Right cardiac atrium (tissue), 5 donors: Measurements from ENCODE around the gene TMEM145. TPM values are rescaled to one million over a fixed set of nuclear protein-coding genes. Genes with fewer than 3 reads are reported as not detected.
"Not testable (repeated sequence)": the region's sequence is repeated elsewhere in the genome, so short reads cannot be mapped to it uniquely, and the experiment has no call there.

Experiments used
- ATAC-seq, 2 donors: fragments of 200-7000 bp; cut with Tn5 transposase; one replicate each; pipeline versions ENCODE4 v1.8.0 to v1.9.1; 2020; ENCODE audit warnings: moderate library complexity in 2 of 2, mild to moderate bottlenecking in 1 of 2
- DNase-seq, 3 donors: peaks; one replicate each; pipeline ENCODE4 v3.0.0-alpha.2; 2020
- H3K27ac ChIP-seq: one replicate; pipeline ENCODE4 v1.5.1; 2013; ENCODE audit warnings: mild to moderate bottlenecking, low read length, control low read depth, moderate library complexity
- H3K27me3 ChIP-seq: one replicate; pipeline ENCODE4 v1.6.1; 2013; ENCODE audit not compliant: control insufficient read depth, insufficient read depth
- H3K4me1 ChIP-seq: one replicate; pipeline ENCODE4 v1.6.1; 2013; ENCODE audit warnings: low read length; ENCODE audit not compliant: control insufficient read depth, insufficient read depth
- H3K4me3 ChIP-seq: one replicate; pipeline ENCODE4 v1.5.1; 2013; ENCODE audit warnings: low read length, control low read depth
- H3K9me3 ChIP-seq: one replicate; pipeline ENCODE4 v1.6.1; 2013; ENCODE audit warnings: low read length; ENCODE audit not compliant: control insufficient read depth
- WGBS: extraction: QIAGEN DNeasy Blood & Tissue Kit; methylation state at CpG from one replicate; pipeline ENCODE4 v1.1.7; 2013; 5-methylcytosine and 5-hydroxymethylcytosine counted together
- intact Hi-C, 4 donors: fragments of 100-400 bp; cut with DNase I; formaldehyde crosslinking; loops; one replicate each; pipeline versions ENCODE4 v1.11.0 to v1.14.0; 2022 to 2023
- polyA plus RNA-seq: library from polyadenylated mRNA; stranded (reverse); fragments of 200-250 nt; gene quantifications from one replicate; pipeline ENCODE4 v1.2.3, GENCODE V29; 2013
- total RNA-seq, 4 donors: library from RNA; stranded (reverse); fragmentation: NEBNext Ultra II Directional; extraction: Animal tissue kit (Norgen Biotek cat#: 25700); gene quantifications; one replicate each; pipeline ENCODE4 v1.2.1, GENCODE V29; 2021
- donor health status: healthy with polysubstance abuse.
- donor health status: DM: no; HTN: yes; CAD: no.
- donor health status: DM: no; HTN: no; CAD: no.
- donor health status: DM: no; HTN: yes; CAD: no; lungs with severe emphysema.
- donor health status: DM: yes; HTN: yes; CAD: no.

TMEM145 gene
- total and polyA plus RNA-seq, 5 donors = 0.41 to 1.6 (median 1.0) TPM

DNA sequence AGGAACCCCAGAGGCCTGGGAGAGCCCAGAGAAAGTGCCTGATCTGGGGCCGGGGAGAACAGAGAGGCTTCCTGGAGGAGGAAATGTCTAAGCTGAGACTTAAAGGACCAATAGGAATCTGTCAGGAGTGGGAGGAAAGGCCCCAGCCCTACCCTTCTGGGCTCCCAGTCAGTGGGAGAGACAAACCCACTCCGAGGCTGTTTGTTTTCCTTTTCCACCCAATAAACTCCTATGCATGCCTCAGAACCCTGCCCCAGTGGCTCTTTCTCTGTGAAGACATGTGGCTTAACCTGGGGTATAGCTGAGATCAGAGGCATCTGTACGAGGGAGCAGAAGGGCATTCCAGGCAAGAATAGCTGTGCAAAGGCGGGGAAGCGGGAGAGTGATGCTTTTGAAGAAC lies 14.3 kb downstream of the TMEM145 start:
- Histone ChIP-seq H3K27me3 (no peaks in the 10 kb centered on the region), H3K27ac (no peak overlapping the region), H3K4me3 (no peak overlapping the region), H3K4me1 (no peaks in the 10 kb centered on the region), H3K9me3 (no peaks in the 10 kb centered on the region)
- ATAC-seq (no peak), DNase-seq (peak in 1 of 3 donors; percentile 5)
- WGBS = 85% methylated on average over 5 of the region's 5 CpGs
- intact Hi-C loops = loop anchor here in 1 of 4 donors (5.0 kb wide), 1 partner anchor 195 kb away; the partner anchor contains the start of gene POU2F2

DNA sequence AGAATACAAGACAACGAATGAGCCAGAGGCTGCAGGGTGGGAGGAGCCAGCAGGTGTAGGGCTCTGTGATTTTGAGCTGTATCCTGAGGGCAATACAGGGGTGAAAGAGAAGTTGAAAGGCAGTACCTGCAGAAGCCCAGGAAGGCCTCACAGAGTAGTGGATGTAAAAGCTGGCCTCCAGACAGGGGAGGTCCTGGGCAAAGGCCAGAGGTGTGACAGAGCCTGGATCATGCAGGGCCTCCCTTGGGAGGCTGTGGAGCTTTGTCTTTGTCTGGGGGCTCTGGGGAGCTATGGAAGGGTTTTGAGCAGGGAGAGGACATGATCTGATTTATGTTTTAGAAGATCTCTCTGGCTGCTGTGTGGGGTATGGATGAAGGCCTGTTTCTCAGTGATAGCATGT lies 15.0 kb downstream of the TMEM145 start:
- intact Hi-C loops = loop anchor here in 1 of 4 donors (5.0 kb wide), 1 partner anchor 196 kb away; the partner anchor contains the start of gene POU2F2
- Histone ChIP-seq H3K27ac (no peak overlapping the region), H3K4me1 (no peaks in the 10 kb centered on the region), H3K9me3 (no peaks in the 10 kb centered on the region), H3K27me3 (no peaks in the 10 kb centered on the region), H3K4me3 (no peak overlapping the region)
- DNase-seq (peak in 1 of 3 donors; percentile 5), ATAC-seq (no peak)
- WGBS = 69% methylated on average over 1 of the region's 1 CpG

DNA sequence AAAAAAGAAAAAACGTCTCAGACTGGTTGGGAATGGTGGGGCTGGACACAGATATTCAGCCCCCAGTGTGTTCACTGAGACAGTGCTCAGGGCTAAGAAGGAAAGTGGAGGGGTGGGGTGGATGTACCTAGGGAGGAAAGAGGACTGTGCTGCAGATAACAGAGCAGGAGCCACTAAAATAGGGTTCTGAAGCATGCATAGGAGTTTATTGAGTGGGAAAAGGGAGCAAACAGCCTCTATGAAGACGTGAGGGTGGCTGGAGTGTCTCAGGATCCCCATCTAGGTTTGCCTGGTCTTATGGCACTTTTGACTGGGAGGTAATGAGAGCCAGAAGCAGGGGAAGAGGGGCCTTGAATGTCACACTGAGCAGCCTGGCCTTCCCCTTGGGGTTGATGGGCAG lies 15.7 kb downstream of the TMEM145 start:
- H3K4me3 ChIP-seq = no peak overlapping the region
- DNase-seq (peak in 1 of 3 donors; percentile 9), ATAC-seq (no peak)
- H3K27me3 ChIP-seq = no peaks in the 10 kb centered on the region
- H3K9me3 ChIP-seq = no peaks in the 10 kb centered on the region
- WGBS = 67% methylated on average over 2 of the region's 2 CpGs
- H3K4me1 ChIP-seq = no peaks in the 10 kb centered on the region
- intact Hi-C loops = loop anchor here in 1 of 4 donors (5.0 kb wide), 1 partner anchor 197 kb away; the partner anchor contains the start of gene POU2F2
- H3K27ac ChIP-seq = no peak overlapping the region

DNA sequence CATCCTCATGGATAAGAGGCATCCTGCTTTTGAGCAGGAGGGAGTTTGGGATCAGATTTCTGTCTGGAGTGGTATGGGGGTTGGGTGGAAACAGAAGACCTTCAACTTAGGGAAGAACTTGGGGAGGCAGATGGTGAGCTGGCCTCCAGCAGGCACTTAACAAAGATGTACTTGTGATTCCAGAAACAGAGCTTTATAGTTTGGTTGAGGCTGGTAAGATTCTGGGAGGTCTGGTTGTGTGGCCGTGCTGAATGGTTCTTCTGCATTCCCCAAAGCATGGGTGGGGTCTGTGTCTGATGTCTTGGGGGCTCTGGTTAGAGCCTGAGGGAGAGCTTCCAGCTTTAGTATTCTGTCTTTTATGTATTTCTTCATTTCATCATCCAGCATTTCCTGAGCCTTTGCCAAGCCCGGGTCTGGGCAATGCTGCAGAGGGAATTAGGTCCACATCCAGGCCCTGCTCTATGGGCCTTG lies 17.2 kb downstream of the TMEM145 start:
- ATAC-seq (no peak), DNase-seq (peak in 1 of 3 donors; percentile 37)
- Histone ChIP-seq H3K9me3 (no peaks in the 10 kb centered on the region), H3K27ac (no peak overlapping the region), H3K4me3 (no peak overlapping the region), H3K27me3 (no peaks in the 10 kb centered on the region), H3K4me1 (no peaks in the 10 kb centered on the region)
- WGBS = 44% methylated on average over 2 of the region's 2 CpGs
- intact Hi-C loops = no loop called here

DNA sequence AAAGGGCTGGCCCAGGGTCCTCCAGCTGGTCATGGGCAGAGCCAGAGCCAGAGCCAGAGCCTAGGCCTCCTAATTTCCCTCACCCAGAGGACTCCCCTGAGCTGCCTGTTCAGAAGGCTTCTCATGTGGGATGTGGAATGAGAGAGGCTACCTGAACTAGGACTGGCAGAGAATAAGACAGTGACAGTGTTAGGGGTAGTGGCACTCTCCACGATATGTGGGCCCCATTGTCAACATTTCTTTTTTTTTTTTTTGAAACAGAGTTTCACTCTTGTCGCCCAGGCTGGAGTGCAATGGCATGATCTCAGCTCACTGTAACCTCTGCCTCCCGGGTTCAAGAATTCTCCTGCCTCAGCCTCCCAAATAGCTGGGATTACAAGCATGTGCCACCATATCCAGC lies 18.2 kb downstream of the TMEM145 start:
- WGBS = 79% methylated on average over 3 of the region's 3 CpGs
- H3K27ac ChIP-seq, H3K4me3 ChIP-seq, intact Hi-C loops, H3K27me3 ChIP-seq, H3K4me1 ChIP-seq, ATAC-seq, H3K9me3 ChIP-seq: not testable (repeated sequence)
- DNase-seq = peak in 1 of 3 donors; percentile 24

DNA sequence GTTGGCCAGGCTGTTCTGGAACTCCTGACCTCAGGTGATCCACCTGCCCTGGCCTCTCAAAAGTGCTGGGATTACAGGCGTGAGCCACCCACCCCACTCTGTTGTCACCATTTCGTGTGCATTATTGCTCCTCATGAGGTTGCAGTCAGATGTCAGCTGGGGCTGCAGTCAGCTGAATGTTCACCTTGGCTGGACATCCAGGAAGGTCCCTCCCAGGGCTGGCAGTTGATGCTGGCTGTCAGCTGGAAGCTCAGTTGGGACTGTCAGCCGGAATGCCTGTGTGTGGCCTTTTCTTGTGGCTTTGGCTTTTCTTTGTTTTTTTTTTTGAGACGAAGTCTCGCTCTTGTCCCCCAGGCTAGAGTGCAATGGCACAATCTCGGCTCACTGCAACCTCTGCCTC lies 18.9 kb downstream of the TMEM145 start:
- H3K27ac ChIP-seq = no peak overlapping the region
- intact Hi-C loops = no loop called here
- no peaks in the 10 kb centered on the region for H3K27me3 ChIP-seq
- 86% methylated on average over 6 of the region's 6 CpGs for WGBS
- H3K4me1 ChIP-seq = no peaks in the 10 kb centered on the region
- DNase-seq (peak in 1 of 3 donors; percentile 45), ATAC-seq (no peak)
- no peak overlapping the region for H3K4me3 ChIP-seq
- H3K9me3 ChIP-seq = no peaks in the 10 kb centered on the region

DNA sequence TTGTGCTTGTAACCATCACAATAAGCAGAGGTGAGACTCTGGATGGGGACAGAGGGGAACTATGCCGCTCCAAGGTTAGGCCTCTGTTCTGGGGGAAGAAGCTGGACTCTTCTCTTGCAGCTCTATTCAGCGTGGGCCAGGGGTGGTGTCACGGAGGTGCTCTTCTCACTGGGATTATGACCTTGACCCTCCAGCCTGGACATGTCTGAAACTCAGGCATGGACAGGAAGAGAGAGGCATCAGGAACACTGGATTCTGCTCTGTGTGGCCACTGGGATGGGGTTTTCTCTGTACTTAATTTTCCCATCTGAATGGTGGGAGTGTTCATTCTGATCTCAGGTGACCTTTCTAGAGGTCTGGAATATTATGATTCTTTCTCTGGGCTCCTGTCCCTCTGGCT lies 19.9 kb downstream of the TMEM145 start:
- no peaks in the 10 kb centered on the region for H3K27me3 ChIP-seq
- no peaks in the 10 kb centered on the region for H3K4me1 ChIP-seq
- WGBS = 89% methylated on average over 3 of the region's 3 CpGs
- ATAC-seq (no peak), DNase-seq (no peak)
- H3K27ac ChIP-seq = no peak overlapping the region
- intact Hi-C loops = no loop called here
- no peaks in the 10 kb centered on the region for H3K9me3 ChIP-seq
- no peak overlapping the region for H3K4me3 ChIP-seq

DNA sequence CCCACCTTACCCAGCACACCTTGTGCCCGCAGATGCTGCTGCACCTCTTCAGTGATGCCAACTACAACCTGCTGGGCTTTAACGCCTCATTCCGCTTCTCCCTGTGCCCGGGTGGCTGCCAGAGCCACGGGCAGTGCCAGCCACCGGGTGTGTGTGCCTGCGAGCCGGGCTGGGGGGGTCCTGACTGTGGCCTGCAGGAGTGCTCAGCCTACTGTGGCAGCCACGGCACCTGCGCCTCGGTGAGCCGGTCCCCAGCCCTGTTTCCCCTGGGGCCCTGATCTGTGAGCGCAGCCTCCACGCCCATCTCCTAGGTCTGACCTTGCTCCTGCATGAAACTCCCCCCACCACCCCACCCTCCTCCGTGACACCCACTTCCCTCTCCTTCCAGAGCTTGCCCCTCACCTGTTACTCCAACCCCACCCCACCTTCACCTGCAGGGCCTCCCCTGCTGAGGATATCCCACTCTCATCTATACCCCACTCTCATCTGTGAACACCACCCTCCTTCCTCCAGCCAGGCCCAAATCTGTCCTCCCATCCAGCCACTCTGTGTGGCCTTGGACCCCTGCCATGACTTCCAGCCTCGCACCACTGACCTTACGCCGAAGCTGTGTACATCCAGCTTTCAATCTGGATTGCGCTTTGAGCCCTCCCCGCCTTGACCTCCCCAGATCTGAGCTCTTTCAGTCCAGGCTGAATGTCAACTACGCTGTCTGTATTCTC lies 21.0 kb downstream of the TMEM145 start:
- 90% methylated on average over 21 of the region's 21 CpGs for WGBS

DNA sequence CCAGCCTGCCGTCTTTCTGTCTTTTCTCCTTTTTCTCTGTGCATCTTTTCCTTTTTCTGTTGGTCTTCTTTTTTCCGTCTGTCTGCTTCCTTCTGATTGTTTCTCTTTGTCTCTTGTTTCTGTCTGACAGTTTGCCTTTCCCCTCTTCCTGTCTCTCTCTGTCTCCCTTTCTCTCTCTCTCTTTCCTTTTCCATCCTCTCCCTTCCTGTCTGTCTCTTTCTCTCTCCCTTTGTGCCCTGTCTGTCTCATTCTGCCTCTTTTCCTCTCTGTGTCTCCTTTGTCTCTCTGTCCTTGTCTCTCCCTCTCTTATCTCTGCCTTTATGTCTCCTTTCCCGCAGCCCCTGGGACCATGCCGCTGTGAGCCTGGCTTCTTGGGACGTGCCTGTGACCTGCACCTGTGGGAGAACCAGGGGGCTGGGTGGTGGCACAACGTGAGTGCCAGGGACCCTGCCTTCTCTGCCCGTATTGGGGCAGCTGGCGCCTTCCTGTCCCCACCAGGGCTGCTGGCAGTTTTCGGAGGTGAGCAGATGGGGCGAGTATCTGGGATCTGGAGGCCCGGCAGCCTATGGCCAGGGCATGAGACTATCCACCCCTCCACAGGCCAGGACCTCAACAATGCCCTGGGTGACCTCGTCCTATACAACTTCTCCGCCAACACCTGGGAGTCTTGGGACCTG lies 21.7 kb downstream of the TMEM145 start:
- no peaks in the 10 kb centered on the region for H3K4me1 ChIP-seq
- no peak overlapping the region for H3K27ac ChIP-seq
- no peak overlapping the region for H3K4me3 ChIP-seq
- no peaks in the 10 kb centered on the region for H3K9me3 ChIP-seq
- no peaks in the 10 kb centered on the region for H3K27me3 ChIP-seq
- 90% methylated on average over 13 of the region's 13 CpGs for WGBS
- intact Hi-C loops = no loop called here
- ATAC-seq (no peak), DNase-seq (peak in 1 of 3 donors; percentile 11)

More for the DNA sequence above, 21.0 kb downstream of the TMEM145 start:
- H3K4me3 ChIP-seq = no peak overlapping the region
- intact Hi-C loops = no loop called here
- no peak overlapping the region for H3K27ac ChIP-seq
- peak in 1 of 3 donors; percentile 30 for DNase-seq
- H3K27me3 ChIP-seq = no peaks in the 10 kb centered on the region
- no peaks in the 10 kb centered on the region for H3K4me1 ChIP-seq
- ATAC-seq = no peak
- no peaks in the 10 kb centered on the region for H3K9me3 ChIP-seq

DNA sequence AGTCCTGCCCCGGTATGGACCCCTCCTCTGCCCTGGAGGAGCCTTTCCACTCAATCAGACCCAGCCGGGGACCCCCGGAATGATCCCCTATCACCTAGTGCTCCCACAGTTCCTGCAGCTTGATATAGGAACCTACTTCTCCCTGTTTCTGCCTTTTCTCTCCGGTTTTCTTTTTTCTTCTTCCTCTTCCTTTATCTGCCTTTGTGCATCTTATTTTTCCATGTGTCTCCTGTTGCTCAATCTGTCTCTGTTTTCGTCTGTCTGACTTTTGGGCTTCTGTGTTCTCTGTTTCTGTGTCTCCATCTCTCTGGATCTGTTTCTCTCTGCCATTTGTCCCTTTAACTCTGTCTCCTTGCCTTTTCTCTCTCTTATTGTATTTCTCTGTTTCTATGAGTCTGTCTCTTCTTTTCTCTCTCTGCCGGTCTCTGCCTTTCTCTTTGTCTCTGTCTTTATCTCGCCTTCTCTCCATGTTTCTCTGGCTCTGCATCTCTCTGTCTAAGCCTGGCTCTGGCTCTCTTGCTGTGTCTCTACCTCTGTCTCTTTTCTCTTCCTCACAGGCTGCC lies 22.3 kb downstream of the TMEM145 start:
- H3K27ac ChIP-seq = no peak overlapping the region
- H3K4me1 ChIP-seq = no peaks in the 10 kb centered on the region
- ATAC-seq = no peak
- no peaks in the 10 kb centered on the region for H3K27me3 ChIP-seq
- H3K9me3 ChIP-seq = no peaks in the 10 kb centered on the region
- WGBS = 86% methylated on average over 7 of the region's 7 CpGs
- peak in 1 of 3 donors; percentile 21 for DNase-seq
- no peak overlapping the region for H3K4me3 ChIP-seq
- intact Hi-C loops = no loop called here

DNA sequence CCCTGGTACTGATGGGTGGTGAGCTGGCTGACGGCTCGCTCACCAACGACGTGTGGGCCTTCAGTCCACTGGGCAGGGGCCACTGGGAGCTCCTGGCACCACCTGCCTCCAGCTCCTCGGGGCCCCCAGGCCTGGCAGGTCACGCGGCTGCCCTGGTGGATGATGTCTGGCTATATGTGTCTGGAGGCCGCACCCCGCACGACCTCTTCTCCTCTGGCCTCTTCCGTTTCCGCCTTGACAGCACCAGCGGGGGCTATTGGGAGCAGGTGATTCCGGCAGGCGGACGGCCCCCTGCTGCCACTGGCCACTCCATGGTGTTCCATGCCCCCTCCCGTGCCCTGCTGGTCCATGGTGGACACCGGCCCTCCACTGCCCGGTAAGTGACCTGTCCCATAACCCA lies 22.9 kb downstream of the TMEM145 start:
- intact Hi-C loops = no loop called here

More for the DNA sequence above, 22.9 kb downstream of the TMEM145 start:
- H3K27ac ChIP-seq = no peak overlapping the region
- DNase-seq (peak in 1 of 3 donors; percentile 39), ATAC-seq (no peak)
- no peaks in the 10 kb centered on the region for H3K9me3 ChIP-seq
- 93% methylated on average over 19 of the region's 19 CpGs for WGBS
- H3K4me3 ChIP-seq = no peak overlapping the region
- no peaks in the 10 kb centered on the region for H3K27me3 ChIP-seq
- H3K4me1 ChIP-seq = no peaks in the 10 kb centered on the region
